ENCODE results near the gene ANKZF1.
"Not testable (repeated sequence)": the region's sequence is repeated elsewhere in the genome, so short reads cannot be mapped to it uniquely, and the experiment has no call there.

Gene ANKZF1, protein sequence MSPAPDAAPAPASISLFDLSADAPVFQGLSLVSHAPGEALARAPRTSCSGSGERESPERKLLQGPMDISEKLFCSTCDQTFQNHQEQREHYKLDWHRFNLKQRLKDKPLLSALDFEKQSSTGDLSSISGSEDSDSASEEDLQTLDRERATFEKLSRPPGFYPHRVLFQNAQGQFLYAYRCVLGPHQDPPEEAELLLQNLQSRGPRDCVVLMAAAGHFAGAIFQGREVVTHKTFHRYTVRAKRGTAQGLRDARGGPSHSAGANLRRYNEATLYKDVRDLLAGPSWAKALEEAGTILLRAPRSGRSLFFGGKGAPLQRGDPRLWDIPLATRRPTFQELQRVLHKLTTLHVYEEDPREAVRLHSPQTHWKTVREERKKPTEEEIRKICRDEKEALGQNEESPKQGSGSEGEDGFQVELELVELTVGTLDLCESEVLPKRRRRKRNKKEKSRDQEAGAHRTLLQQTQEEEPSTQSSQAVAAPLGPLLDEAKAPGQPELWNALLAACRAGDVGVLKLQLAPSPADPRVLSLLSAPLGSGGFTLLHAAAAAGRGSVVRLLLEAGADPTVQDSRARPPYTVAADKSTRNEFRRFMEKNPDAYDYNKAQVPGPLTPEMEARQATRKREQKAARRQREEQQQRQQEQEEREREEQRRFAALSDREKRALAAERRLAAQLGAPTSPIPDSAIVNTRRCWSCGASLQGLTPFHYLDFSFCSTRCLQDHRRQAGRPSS

DNA sequence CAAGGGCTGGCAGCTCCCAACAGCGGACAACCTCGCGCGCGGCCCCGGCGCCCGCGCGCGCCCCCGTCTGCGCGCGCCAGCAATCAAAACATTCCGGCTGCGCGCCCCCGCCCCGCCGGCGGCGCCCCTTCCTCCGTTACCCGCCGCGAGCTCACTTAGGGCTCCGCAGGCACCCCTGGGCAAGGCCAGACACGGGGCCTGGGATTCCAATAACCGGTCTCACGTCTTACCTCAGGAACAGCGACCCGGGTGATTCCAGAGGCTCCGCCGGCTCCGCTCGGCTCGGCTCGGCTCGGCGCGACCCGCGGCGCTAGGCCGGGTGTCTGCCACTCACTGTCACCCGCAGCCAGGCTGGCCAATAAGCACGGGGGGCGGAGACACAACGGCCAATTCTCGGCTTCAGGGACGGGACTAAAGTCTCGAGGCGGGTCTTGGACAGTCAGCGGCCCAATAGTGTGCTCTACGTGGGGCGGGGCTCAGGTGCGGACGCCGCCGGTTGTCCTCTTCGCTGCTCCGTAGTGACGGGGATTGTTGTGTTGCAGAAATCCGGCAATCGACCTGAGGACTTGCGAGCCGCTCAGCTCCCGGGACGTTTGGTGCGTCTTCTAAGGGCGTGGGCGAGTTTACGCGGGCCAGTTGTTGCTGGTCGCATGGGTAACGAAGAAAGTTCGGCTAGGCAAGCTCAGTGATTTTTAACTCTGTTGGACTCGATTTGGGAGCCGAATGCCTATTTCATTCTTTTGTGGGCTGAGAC lies at the start of gene ANKZF1, which contains the start of gene ATG9A:
TSS of gene ANKZF1 (plus strand) at position 502 of the 754 bp plus-strand sequence. CDS start 452 bp downstream, outside the sequence.
TSS of gene ATG9A (minus strand) at position 332 of the 754 bp plus-strand sequence. CDS start 1,612 bp downstream, outside the sequence.
- peaks cover 85% of the 10 kb centered on the region for H3K36me3 Mint-ChIP-seq (ENCODE audit: low read depth)
- H3K27ac Mint-ChIP-seq: peak within 1 kb of the TSS; percentile 93
- H3K4me1 Mint-ChIP-seq (ENCODE audit: low read depth): peaks cover 54% of the 10 kb centered on the region
- no peaks in the 10 kb centered on the region for H3K9me3 Mint-ChIP-seq
- H3K27me3 Mint-ChIP-seq: peaks cover 10% of the 10 kb centered on the region
- intact Hi-C loops (cut with micrococcal nuclease): loop anchor here (2.0 kb wide), 1 partner anchor 15 kb away; the partner anchor contains the start of genes GLB1L and STK16
- peak within 1 kb of the TSS; percentile 92 for H3K4me3 Mint-ChIP-seq

DNA sequence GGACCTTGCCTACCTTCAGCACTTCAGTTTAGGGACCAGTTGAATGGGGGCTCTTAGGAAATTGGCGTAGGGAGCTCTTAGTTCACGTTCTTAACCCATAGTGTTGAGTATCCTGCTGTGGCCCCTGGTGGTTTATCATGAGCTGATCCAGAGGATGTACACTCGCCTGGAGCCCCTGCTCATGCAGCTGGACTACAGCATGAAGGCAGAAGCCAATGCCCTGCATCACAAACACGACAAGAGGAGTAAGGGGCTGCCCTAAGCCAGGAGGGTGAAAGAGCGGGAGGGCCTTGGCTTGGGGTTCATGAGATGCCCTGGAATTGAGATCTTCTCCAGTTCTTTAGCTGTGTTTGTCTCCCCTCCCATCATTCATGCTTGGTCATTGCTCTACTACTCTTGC lies 48.6 kb upstream of the ANKZF1 start:
- Mint-ChIP-seq H3K36me3 (ENCODE audit: low read depth) (peaks cover 92% of the 10 kb centered on the region), H3K27me3 (no peaks in the 10 kb centered on the region), H3K27ac (peak overlapping the region; percentile 71), H3K4me3 (no peak overlapping the region), H3K4me1 (ENCODE audit: low read depth) (peaks cover 62% of the 10 kb centered on the region), H3K9me3 (no peaks in the 10 kb centered on the region)
- intact Hi-C loops (cut with micrococcal nuclease): no loop called here

DNA sequence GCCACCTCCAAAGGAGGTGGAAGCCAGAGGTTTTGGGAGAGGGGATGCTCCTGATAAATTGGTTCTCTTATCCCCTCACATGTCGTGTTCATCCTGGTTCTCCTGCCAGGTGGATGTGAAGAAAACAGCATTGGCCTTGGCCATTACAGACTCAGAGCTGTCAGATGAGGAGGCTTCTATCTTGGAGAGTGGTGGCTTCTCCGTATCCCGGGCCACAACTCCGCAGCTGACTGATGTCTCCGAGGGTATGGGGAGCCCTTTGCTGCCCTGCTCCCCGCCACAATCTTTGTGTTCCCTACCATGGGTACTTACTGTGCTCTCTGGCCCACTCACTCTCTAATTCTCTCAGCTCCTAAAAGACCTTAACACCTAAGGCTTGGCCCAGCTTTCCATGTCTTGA lies 48.1 kb upstream of the ANKZF1 start:
- no peaks in the 10 kb centered on the region for H3K9me3 Mint-ChIP-seq
- peak overlapping the region; percentile 71 for H3K27ac Mint-ChIP-seq
- H3K4me1 Mint-ChIP-seq (ENCODE audit: low read depth): peaks cover 61% of the 10 kb centered on the region
- H3K4me3 Mint-ChIP-seq: no peak overlapping the region
- no peaks in the 10 kb centered on the region for H3K27me3 Mint-ChIP-seq
- intact Hi-C loops (cut with micrococcal nuclease): no loop called here
- peaks cover 93% of the 10 kb centered on the region for H3K36me3 Mint-ChIP-seq (ENCODE audit: low read depth)

DNA sequence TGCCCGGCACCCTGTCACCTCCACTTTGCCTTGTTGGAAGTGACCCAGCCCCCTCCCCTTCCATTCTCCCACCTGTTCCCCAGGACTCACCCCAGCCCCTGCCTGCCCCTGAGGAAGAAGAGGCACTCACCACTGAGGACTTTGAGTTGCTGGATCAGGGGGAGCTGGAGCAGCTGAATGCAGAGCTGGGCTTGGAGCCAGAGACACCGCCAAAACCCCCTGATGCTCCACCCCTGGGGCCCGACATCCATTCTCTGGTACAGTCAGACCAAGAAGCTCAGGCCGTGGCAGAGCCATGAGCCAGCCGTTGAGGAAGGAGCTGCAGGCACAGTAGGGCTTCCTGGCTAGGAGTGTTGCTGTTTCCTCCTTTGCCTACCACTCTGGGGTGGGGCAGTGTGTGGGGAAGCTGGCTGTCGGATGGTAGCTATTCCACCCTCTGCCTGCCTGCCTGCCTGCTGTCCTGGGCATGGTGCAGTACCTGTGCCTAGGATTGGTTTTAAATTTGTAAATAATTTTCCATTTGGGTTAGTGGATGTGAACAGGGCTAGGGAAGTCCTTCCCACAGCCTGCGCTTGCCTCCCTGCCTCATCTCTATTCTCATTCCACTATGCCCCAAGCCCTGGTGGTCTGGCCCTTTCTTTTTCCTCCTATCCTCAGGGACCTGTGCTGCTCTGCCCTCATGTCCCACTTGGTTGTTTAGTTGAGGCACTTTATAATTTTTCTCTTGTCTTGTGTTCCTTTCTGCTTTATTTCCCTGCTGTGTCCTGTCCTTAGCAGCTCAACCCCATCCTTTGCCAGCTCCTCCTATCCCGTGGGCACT lies 47.1 kb upstream of the ANKZF1 start:
- no peaks in the 10 kb centered on the region for H3K27me3 Mint-ChIP-seq
- H3K36me3 Mint-ChIP-seq (ENCODE audit: low read depth): peaks cover 94% of the 10 kb centered on the region
- peak overlapping the region; percentile 28 for H3K4me3 Mint-ChIP-seq
- H3K27ac Mint-ChIP-seq: peak overlapping the region; percentile 71
- H3K4me1 Mint-ChIP-seq (ENCODE audit: low read depth): peaks cover 60% of the 10 kb centered on the region
- intact Hi-C loops (cut with micrococcal nuclease): no loop called here
- no peaks in the 10 kb centered on the region for H3K9me3 Mint-ChIP-seq

DNA sequence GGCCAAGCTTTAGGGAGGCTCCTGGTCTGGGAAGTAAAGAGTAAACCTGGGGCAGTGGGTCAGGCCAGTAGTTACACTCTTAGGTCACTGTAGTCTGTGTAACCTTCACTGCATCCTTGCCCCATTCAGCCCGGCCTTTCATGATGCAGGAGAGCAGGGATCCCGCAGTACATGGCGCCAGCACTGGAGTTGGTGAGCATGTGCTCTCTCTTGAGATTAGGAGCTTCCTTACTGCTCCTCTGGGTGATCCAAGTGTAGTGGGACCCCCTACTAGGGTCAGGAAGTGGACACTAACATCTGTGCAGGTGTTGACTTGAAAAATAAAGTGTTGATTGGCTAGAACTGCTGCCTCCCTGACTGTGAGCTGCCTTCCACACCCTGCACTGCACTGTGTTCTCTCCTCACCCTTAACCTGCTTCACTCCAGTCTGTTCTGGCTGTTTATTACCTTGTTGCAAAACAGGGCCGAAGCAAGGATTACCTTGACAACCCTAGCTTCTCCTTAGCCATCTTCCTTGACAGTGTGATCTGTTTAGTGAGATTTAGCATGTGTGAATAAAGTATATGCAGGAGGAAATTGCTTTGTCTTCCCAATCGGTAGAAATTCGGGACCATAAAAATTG lies 46.3 kb upstream of the ANKZF1 start:
- Mint-ChIP-seq H3K27me3 (no peaks in the 10 kb centered on the region), H3K4me1 (ENCODE audit: low read depth) (peaks cover 58% of the 10 kb centered on the region), H3K4me3 (peak overlapping the region; percentile 28), H3K9me3 (no peaks in the 10 kb centered on the region), H3K36me3 (ENCODE audit: low read depth) (peaks cover 90% of the 10 kb centered on the region), H3K27ac (peak overlapping the region; percentile 71)
- intact Hi-C loops (cut with micrococcal nuclease): no loop called here

- intact Hi-C loops (cut with micrococcal nuclease): no loop called here
- Mint-ChIP-seq H3K4me3 (no peak overlapping the region), H3K27ac (no peak overlapping the region), H3K36me3 (ENCODE audit: low read depth) (peaks cover 82% of the 10 kb centered on the region), H3K9me3 (no peaks in the 10 kb centered on the region), H3K4me1 (ENCODE audit: low read depth) (peaks cover 52% of the 10 kb centered on the region), H3K27me3 (no peaks in the 10 kb centered on the region)
Observed at GRCh38 chr2:219184121-219184520, 45.5 kb upstream of the ANKZF1 start.

DNA sequence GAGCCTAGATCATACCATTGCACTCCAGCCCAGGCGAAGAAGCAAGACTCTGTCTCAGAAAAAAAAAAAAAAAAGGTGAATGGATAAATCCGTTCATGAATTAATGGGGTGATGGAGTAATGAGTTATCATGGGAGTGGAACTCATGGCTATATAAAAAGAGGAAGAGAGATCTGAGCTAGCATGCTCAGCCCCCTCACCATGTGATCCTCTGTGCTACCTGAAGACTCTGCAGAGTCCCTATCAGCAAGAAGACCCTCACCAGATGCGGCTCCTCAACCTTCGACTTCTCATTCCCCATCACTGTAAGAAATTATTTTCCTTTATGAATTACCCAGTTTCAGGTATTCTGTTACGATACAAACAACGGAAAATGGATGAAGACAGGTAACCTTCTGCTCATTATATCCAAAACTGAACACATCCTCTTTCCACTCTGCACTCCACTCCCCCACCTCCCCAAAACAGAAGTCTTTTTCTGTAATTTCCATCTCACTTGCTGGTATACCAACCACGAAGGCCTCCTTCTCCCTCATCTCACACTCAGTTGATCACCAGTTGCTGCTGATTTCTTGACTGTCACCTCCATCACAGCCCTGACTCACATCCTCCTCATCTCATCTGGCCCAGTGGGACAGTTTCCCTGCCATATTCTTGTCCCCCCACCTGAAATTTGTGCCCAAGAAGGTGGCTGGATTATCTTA lies 42.7 kb upstream of the ANKZF1 start:
- intact Hi-C loops (cut with micrococcal nuclease): no loop called here
- Mint-ChIP-seq H3K27ac (no peak overlapping the region), H3K4me3 (no peak overlapping the region)

DNA sequence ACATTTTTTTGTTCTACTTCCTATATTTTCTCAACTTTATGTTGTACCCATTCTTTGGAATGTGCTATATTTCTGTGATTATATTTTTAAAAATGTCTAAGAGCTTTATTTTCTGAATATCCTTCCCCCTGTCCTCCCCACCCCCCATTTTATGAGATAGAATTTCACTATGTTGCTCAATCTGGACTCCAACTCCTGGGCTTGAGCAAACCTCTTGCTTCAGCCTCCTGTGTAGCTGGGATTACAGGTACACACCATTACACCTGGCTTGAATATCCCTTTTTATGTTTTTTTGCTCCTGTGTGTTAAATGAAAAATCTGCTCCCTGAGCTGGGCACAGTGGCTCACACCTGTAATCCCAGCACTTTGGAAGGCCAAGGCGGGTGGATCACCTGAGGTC lies 32.2 kb upstream of the ANKZF1 start:
- Mint-ChIP-seq H3K4me1 (ENCODE audit: low read depth) (no peaks in the 10 kb centered on the region), H3K27me3 (peaks cover 20% of the 10 kb centered on the region), H3K36me3 (ENCODE audit: low read depth) (no peaks in the 10 kb centered on the region), H3K4me3 (no peak overlapping the region), H3K9me3 (no peaks in the 10 kb centered on the region), H3K27ac (no peak overlapping the region)
- intact Hi-C loops (cut with micrococcal nuclease): no loop called here

More for the DNA sequence above, 42.7 kb upstream of the ANKZF1 start:
- no peaks in the 10 kb centered on the region for H3K27me3 Mint-ChIP-seq
- H3K36me3 Mint-ChIP-seq (ENCODE audit: low read depth): peaks cover 54% of the 10 kb centered on the region
- no peaks in the 10 kb centered on the region for H3K9me3 Mint-ChIP-seq
- H3K4me1 Mint-ChIP-seq (ENCODE audit: low read depth): peaks cover 24% of the 10 kb centered on the region

GRCh38 chr2:219198974-219199373 lies 30.6 kb upstream of the ANKZF1 start:
- H3K36me3 Mint-ChIP-seq (ENCODE audit: low read depth): no peaks in the 10 kb centered on the region
- H3K4me1 Mint-ChIP-seq (ENCODE audit: low read depth): no peaks in the 10 kb centered on the region
- peaks cover 20% of the 10 kb centered on the region for H3K27me3 Mint-ChIP-seq
- no peak overlapping the region for H3K27ac Mint-ChIP-seq
- no peaks in the 10 kb centered on the region for H3K9me3 Mint-ChIP-seq
- intact Hi-C loops (cut with micrococcal nuclease): no loop called here
- H3K4me3 Mint-ChIP-seq: no peak overlapping the region

GRCh38 chr2:219199470-219200211 lies 30.0 kb upstream of the ANKZF1 start:
- Mint-ChIP-seq H3K4me1 (ENCODE audit: low read depth) (no peaks in the 10 kb centered on the region), H3K4me3 (no peak overlapping the region), H3K9me3 (peaks cover 6% of the 10 kb centered on the region), H3K27me3 (peaks cover 23% of the 10 kb centered on the region), H3K36me3 (ENCODE audit: low read depth) (no peaks in the 10 kb centered on the region), H3K27ac (no peak overlapping the region)
- intact Hi-C loops (cut with micrococcal nuclease): no loop called here

- H3K9me3 Mint-ChIP-seq; H3K4me1 Mint-ChIP-seq (ENCODE audit: low read depth); intact Hi-C loops (cut with micrococcal nuclease); H3K4me3 Mint-ChIP-seq; H3K36me3 Mint-ChIP-seq (ENCODE audit: low read depth); H3K27ac Mint-ChIP-seq: not testable (repeated sequence)
- peaks cover 24% of the 10 kb centered on the region for H3K27me3 Mint-ChIP-seq
Observed at GRCh38 chr2:219200502-219201326, 28.9 kb upstream of the ANKZF1 start.
